Stimulated activated CD4-positive, alpha-beta T cell treated with anti-CD3 and anti-CD28 coated beads, Interleukin-2, amount 100 ng/mL, for 48 hours (primary cell): Measurements from ENCODE around the gene EML6.

ENCODE experiments used
- DNase-seq, 2 donors: peaks; one replicate each; pipeline ENCODE4 v3.0.0-alpha.2; 2020

EML6 gene

GRCh38 chr2:54708584-54709335 is 14.7 kb upstream of the EML6 start:
- no peak for DNase-seq

GRCh38 chr2:54709336-54709809 is 14.1 kb upstream of the EML6 start:
- DNase-seq = no peak

GRCh38 chr2:54710216-54710615 is 13.2 kb upstream of the EML6 start:
- no peak for DNase-seq

GRCh38 chr2:54712516-54712915 is 10.9 kb upstream of the EML6 start:
- DNase-seq = no peak

- DNase-seq = no peak
Measured at GRCh38 chr2:54714996-54715395, 8.5 kb upstream of the EML6 start.

GRCh38 chr2:54716375-54716774 is 7.1 kb upstream of the EML6 start:
- DNase-seq = no peak

GRCh38 chr2:54720563-54720962 is 2.9 kb upstream of the EML6 start:
- no peak for DNase-seq

GRCh38 chr2:54722641-54723040 is 821 bp upstream of the EML6 start:
- no peak for DNase-seq

GRCh38 chr2:54723996-54724559 is 616 bp downstream of the EML6 start:
- peak in 1 of 2 donors; percentile 19 for DNase-seq

- DNase-seq = no peak
Measured at GRCh38 chr2:54724560-54725342, 1.3 kb downstream of the EML6 start.

- DNase-seq = no peak
Measured at GRCh38 chr2:54725343-54726099, 2.1 kb downstream of the EML6 start.

GRCh38 chr2:54726431-54726830 is 3.0 kb downstream of the EML6 start:
- DNase-seq = no peak

- no peak for DNase-seq
Measured at GRCh38 chr2:54726940-54727339, 3.5 kb downstream of the EML6 start.

- no peak for DNase-seq
Measured at GRCh38 chr2:54728669-54729120, 5.2 kb downstream of the EML6 start.

GRCh38 chr2:54735636-54736035 is 12.2 kb downstream of the EML6 start:
- no peak for DNase-seq

- DNase-seq = no peak
Measured at GRCh38 chr2:54738281-54738680, 14.8 kb downstream of the EML6 start.

GRCh38 chr2:54740333-54740732 is 16.9 kb downstream of the EML6 start:
- no peak for DNase-seq

GRCh38 chr2:54741250-54741649 is 17.8 kb downstream of the EML6 start:
- DNase-seq = no peak

- no peak for DNase-seq
Measured at GRCh38 chr2:54750040-54750439, 26.6 kb downstream of the EML6 start.

GRCh38 chr2:54752439-54752838 is 29.0 kb downstream of the EML6 start:
- DNase-seq = no peak

GRCh38 chr2:54755641-54756326 is 32.3 kb downstream of the EML6 start:
- DNase-seq = no peak

- DNase-seq = no peak
Measured at GRCh38 chr2:54757500-54757899, 34.0 kb downstream of the EML6 start.
